Stomach (tissue), 4 donors: Measurements from ENCODE around the gene OR2T29.
"Not testable (repeated sequence)": the region's sequence is repeated elsewhere in the genome, so short reads cannot be mapped to it uniquely, and the experiment has no call there.

ENCODE experiments used
- EP300 ChIP-seq: sonication (generic); formaldehyde crosslinking; IDR thresholded peaks from one replicate; pipeline ENCODE4 v1.6.1; 2017; ENCODE audit warnings: antibody characterized with exemption
- POLR2A ChIP-seq, 4 donors: fragments of 450-650 bp; IDR thresholded peaks; one replicate each; pipeline ENCODE4 v1.6.1; 2016; ENCODE audit warnings: antibody characterized with exemption in 4 of 4, control low read depth in 2 of 4, mild to moderate bottlenecking in 1 of 4, moderate library complexity in 1 of 4
- POLR2AphosphoS5 ChIP-seq, 3 donors: sonication (generic); formaldehyde crosslinking; IDR thresholded peaks; one replicate each; pipeline ENCODE4 v1.6.1; 2016; ENCODE audit warnings: antibody characterized with exemption in 3 of 3
- TF ChIP-seq, protein P1 (sequence below), 7 experiments: fragments of 450-650 bp in 4 of 7; fragments of 200-600 bp in 3 of 7; sonication (generic) in 3 of 7; IDR thresholded peaks; one replicate each; pipeline ENCODE4 v1.5.1; 2016 to 2019; ENCODE audit warnings: antibody characterized with exemption in 7 of 7, control low read depth in 2 of 7, mild to moderate bottlenecking in 1 of 7

DNA sequence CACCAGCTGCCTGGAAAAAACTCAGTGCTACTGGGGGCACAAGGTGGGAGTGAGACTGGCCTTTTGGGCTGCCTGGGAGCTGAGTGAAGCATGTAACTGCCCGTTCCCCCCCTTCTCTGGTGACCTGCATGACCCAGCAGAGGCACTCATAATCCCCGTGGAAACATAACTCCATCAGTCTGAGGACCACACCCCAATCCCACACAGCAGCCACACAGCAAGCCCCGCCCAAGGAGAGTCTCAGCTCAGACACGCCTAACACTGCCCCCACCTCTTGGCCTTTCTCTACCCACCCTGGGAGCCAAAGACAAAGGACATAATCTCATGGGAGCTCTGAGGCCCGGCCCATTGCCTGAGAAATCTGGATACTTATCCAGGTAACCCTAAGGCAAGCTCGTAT is 11.5 kb downstream of the OR2T29 start:
- TF ChIP-seq, protein P1, sequence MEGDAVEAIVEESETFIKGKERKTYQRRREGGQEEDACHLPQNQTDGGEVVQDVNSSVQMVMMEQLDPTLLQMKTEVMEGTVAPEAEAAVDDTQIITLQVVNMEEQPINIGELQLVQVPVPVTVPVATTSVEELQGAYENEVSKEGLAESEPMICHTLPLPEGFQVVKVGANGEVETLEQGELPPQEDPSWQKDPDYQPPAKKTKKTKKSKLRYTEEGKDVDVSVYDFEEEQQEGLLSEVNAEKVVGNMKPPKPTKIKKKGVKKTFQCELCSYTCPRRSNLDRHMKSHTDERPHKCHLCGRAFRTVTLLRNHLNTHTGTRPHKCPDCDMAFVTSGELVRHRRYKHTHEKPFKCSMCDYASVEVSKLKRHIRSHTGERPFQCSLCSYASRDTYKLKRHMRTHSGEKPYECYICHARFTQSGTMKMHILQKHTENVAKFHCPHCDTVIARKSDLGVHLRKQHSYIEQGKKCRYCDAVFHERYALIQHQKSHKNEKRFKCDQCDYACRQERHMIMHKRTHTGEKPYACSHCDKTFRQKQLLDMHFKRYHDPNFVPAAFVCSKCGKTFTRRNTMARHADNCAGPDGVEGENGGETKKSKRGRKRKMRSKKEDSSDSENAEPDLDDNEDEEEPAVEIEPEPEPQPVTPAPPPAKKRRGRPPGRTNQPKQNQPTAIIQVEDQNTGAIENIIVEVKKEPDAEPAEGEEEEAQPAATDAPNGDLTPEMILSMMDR (IDR thresholded peaks at IDR 0.05): not testable (repeated sequence)
- TF ChIP-seq POLR2A (IDR thresholded peaks at IDR 0.05); EP300; POLR2AphosphoS5 (IDR thresholded peaks at IDR 0.05): not testable (repeated sequence)
